ENCODE data around the gene CDKL4. TPM values are rescaled to one million over a fixed set of nuclear protein-coding genes. Genes with fewer than 3 reads are reported as not detected.
"Not testable (repeated sequence)": the region's sequence is repeated elsewhere in the genome, so short reads cannot be mapped to it uniquely, and the experiment has no call there.

CDKL4 gene
- total and polyA plus RNA-seq, 7 donors: 0.54 to 3.3 (median 1.3) TPM; not detected in 3

- H3K27me3 ChIP-seq: no peaks in the 10 kb centered on the region
- 69 to 89% methylated on average over 4 of the region's 4 CpGs for WGBS, 2 donors
- DNase-seq: no peak
- no peaks in the 10 kb centered on the region for H3K36me3 ChIP-seq
- H3K27ac ChIP-seq: no peak overlapping the region
- intact Hi-C loops (cut with DNase I): no loop called here
- no peaks in the 10 kb centered on the region for H3K4me1 ChIP-seq
- H3K9me3 ChIP-seq: no peaks in the 10 kb centered on the region
- no peak for TF ChIP-seq POLR2A (IDR thresholded peaks at IDR 0.05)
- no peak for TF ChIP-seq POLR2AphosphoS5 (IDR thresholded peaks at IDR 0.05)
- TF ChIP-seq EP300 (IDR thresholded peaks at IDR 0.05): no peak
- TF ChIP-seq CTCF (IDR thresholded peaks at IDR 0.05): no peak
- no peak overlapping the region for H3K4me3 ChIP-seq
These were observed 65.0 kb downstream of the CDKL4 start for GRCh38 chr2:39178756-39179155.

- no peak for DNase-seq
- no peak overlapping the region for H3K4me3 ChIP-seq
- TF ChIP-seq POLR2A (IDR thresholded peaks at IDR 0.05) (no peak), EP300 (IDR thresholded peaks at IDR 0.05) (no peak), POLR2AphosphoS5 (IDR thresholded peaks at IDR 0.05) (no peak), CTCF (IDR thresholded peaks at IDR 0.05) (no peak)
- H3K4me1 ChIP-seq: no peaks in the 10 kb centered on the region
- H3K9me3 ChIP-seq: no peaks in the 10 kb centered on the region
- no peaks in the 10 kb centered on the region for H3K27me3 ChIP-seq
- WGBS, 2 donors: 68 to 83% methylated on average over 4 of the region's 4 CpGs
- intact Hi-C loops (cut with DNase I): no loop called here
- H3K27ac ChIP-seq: no peak overlapping the region
- no peaks in the 10 kb centered on the region for H3K36me3 ChIP-seq
These were observed 66.8 kb downstream of the CDKL4 start for GRCh38 chr2:39176997-39177396.

- H3K27ac ChIP-seq: no peak overlapping the region
- no peaks in the 10 kb centered on the region for H3K27me3 ChIP-seq
- 83 to 87% methylated on average over 5 of the region's 5 CpGs for WGBS, 2 donors
- H3K4me1 ChIP-seq: no peaks in the 10 kb centered on the region
- H3K4me3 ChIP-seq: no peak overlapping the region
- H3K36me3 ChIP-seq: no peaks in the 10 kb centered on the region
- no peak for DNase-seq
- H3K9me3 ChIP-seq: no peaks in the 10 kb centered on the region
- intact Hi-C loops (cut with DNase I): no loop called here
- TF ChIP-seq CTCF (IDR thresholded peaks at IDR 0.05) (no peak), EP300 (IDR thresholded peaks at IDR 0.05) (no peak), POLR2AphosphoS5 (IDR thresholded peaks at IDR 0.05) (no peak), POLR2A (IDR thresholded peaks at IDR 0.05) (no peak)
These were observed 68.6 kb downstream of the CDKL4 start for GRCh38 chr2:39175026-39175812.

GRCh38 chr2:39174022-39174421 is 69.7 kb downstream of the CDKL4 start:
- H3K4me1 ChIP-seq: no peaks in the 10 kb centered on the region
- no peak for DNase-seq
- intact Hi-C loops (cut with DNase I): no loop called here
- no peaks in the 10 kb centered on the region for H3K36me3 ChIP-seq
- H3K9me3 ChIP-seq: no peaks in the 10 kb centered on the region
- 88 to 92% methylated on average over 8 of the region's 8 CpGs for WGBS, 2 donors
- no peaks in the 10 kb centered on the region for H3K27me3 ChIP-seq
- no peak overlapping the region for H3K4me3 ChIP-seq
- TF ChIP-seq CTCF (IDR thresholded peaks at IDR 0.05) (no peak), POLR2AphosphoS5 (IDR thresholded peaks at IDR 0.05) (no peak), EP300 (IDR thresholded peaks at IDR 0.05) (no peak), POLR2A (IDR thresholded peaks at IDR 0.05) (no peak)
- H3K27ac ChIP-seq: no peak overlapping the region

- 97 to 98% methylated on average over 10 of the region's 10 CpGs for WGBS, 2 donors
- intact Hi-C loops (cut with DNase I); H3K27me3 ChIP-seq; H3K36me3 ChIP-seq; DNase-seq; H3K9me3 ChIP-seq; H3K4me3 ChIP-seq; H3K27ac ChIP-seq; H3K4me1 ChIP-seq: not testable (repeated sequence)
These were observed 71.6 kb downstream of the CDKL4 start for GRCh38 chr2:39172047-39172706.

All from sigmoid colon (tissue), 7 donors.